Spinal cord (tissue), 10 donors: ENCODE results near the gene MSLN. TPM values are rescaled to one million over a fixed set of nuclear protein-coding genes. Genes with fewer than 3 reads are reported as not detected.

Experiments
- DNase-seq, 6 donors: peaks; one replicate each; pipeline versions ENCODE4 v3.0.0 to v3.0.0-alpha.2; 2013 to 2015; ENCODE audit warnings: low spot score in 6 of 6, low read depth in 4 of 6
- H3K27ac ChIP-seq: one replicate; pipeline ENCODE4 v1.5.1; 2013; ENCODE audit warnings: low read depth, low read length, control low read depth
- H3K27me3 ChIP-seq: one replicate; pipeline ENCODE4 v1.6.1; 2013; ENCODE audit warnings: low read length; ENCODE audit not compliant: control insufficient read depth, insufficient read depth
- H3K36me3 ChIP-seq: one replicate; pipeline ENCODE4 v1.6.1; 2013; ENCODE audit warnings: low read length; ENCODE audit not compliant: control insufficient read depth, insufficient read depth
- H3K4me1 ChIP-seq: one replicate; pipeline ENCODE4 v1.6.1; 2013; ENCODE audit warnings: low read length; ENCODE audit not compliant: control insufficient read depth, insufficient read depth
- H3K4me3 ChIP-seq: one replicate; pipeline ENCODE4 v1.5.1; 2013; ENCODE audit warnings: low read depth, low read length, control low read depth
- H3K9me3 ChIP-seq: one replicate; pipeline ENCODE4 v1.6.1; 2013; ENCODE audit warnings: low read length; ENCODE audit not compliant: control insufficient read depth, insufficient read depth
- WGBS: methylation state at CpG from one replicate; pipeline ENCODE4 v1.1.5; 2013; ENCODE audit warnings: missing lambda C conversion rate; ENCODE audit not compliant: insufficient coverage; 5-methylcytosine and 5-hydroxymethylcytosine counted together
- polyA plus RNA-seq, 2 donors: library from polyadenylated mRNA; unstranded; fragments of 120-200 nt; gene quantifications; one replicate each; pipeline ENCODE4 v1.2.1, GENCODE V29; 2013; ENCODE audit not compliant: insufficient read length in 2 of 2
- total RNA-seq, 2 donors: library from RNA; depleted of rRNA in 1 of 2; stranded (reverse); fragments of 120-200 nt in 1 of 2; fragments of >200 nt in 1 of 2; gene quantifications; one replicate each; pipeline versions ENCODE4 v1.2.3 to v1.2.4, GENCODE V29; 2013 to 2014
- donor health status: healthy.

Gene MSLN
- total and polyA plus RNA-seq, 4 donors = 0.24 to 0.83 (median 0.48) TPM

GRCh38 chr16:801584-802363 is 41.2 kb downstream of the MSLN start:
- no peak for DNase-seq
- Histone ChIP-seq H3K9me3 (no peaks in the 10 kb centered on the region), H3K36me3 (peaks cover 38% of the 10 kb centered on the region), H3K27me3 (peaks cover 47% of the 10 kb centered on the region), H3K27ac (no peak overlapping the region), H3K4me3 (no peak overlapping the region), H3K4me1 (peaks cover 17% of the 10 kb centered on the region)
- 56% methylated on average over 22 of the region's 22 CpGs for WGBS

- peaks cover 31% of the 10 kb centered on the region for H3K36me3 ChIP-seq
- H3K27ac ChIP-seq = no peak overlapping the region
- 69% methylated on average over 7 of the region's 7 CpGs for WGBS
- H3K4me1 ChIP-seq = peaks cover 22% of the 10 kb centered on the region
- H3K4me3 ChIP-seq = no peak overlapping the region
- no peaks in the 10 kb centered on the region for H3K9me3 ChIP-seq
- peaks cover 47% of the 10 kb centered on the region for H3K27me3 ChIP-seq
- no peak for DNase-seq
Measured at GRCh38 chr16:802461-802860, 41.9 kb downstream of the MSLN start.

- H3K4me1 ChIP-seq = peaks cover 24% of the 10 kb centered on the region
- no peak overlapping the region for H3K27ac ChIP-seq
- no peak for DNase-seq
- 71% methylated on average over 31 of the region's 33 CpGs for WGBS
- H3K36me3 ChIP-seq = peaks cover 24% of the 10 kb centered on the region
- peaks cover 45% of the 10 kb centered on the region for H3K27me3 ChIP-seq
- no peak overlapping the region for H3K4me3 ChIP-seq
- H3K9me3 ChIP-seq = no peaks in the 10 kb centered on the region
Measured at GRCh38 chr16:802914-803753, 42.6 kb downstream of the MSLN start.

GRCh38 chr16:803754-804080 is 43.2 kb downstream of the MSLN start:
- H3K4me3 ChIP-seq = no peak overlapping the region
- WGBS = 60% methylated on average over 1 of the region's 8 CpGs
- H3K9me3 ChIP-seq = no peaks in the 10 kb centered on the region
- no peak for DNase-seq
- H3K36me3 ChIP-seq = peaks cover 18% of the 10 kb centered on the region
- H3K4me1 ChIP-seq = peaks cover 30% of the 10 kb centered on the region
- H3K27me3 ChIP-seq = peaks cover 45% of the 10 kb centered on the region
- H3K27ac ChIP-seq = no peak overlapping the region

- peaks cover 35% of the 10 kb centered on the region for H3K4me1 ChIP-seq
- peaks cover 40% of the 10 kb centered on the region for H3K27me3 ChIP-seq
Measured at GRCh38 chr16:804193-805048, 43.9 kb downstream of the MSLN start.

GRCh38 chr16:805474-805873 is 44.9 kb downstream of the MSLN start:
- peaks cover 32% of the 10 kb centered on the region for H3K27me3 ChIP-seq
- peaks cover 11% of the 10 kb centered on the region for H3K36me3 ChIP-seq
- peaks cover 29% of the 10 kb centered on the region for H3K4me1 ChIP-seq
- H3K9me3 ChIP-seq = no peaks in the 10 kb centered on the region
- H3K4me3 ChIP-seq = no peak overlapping the region
- H3K27ac ChIP-seq = no peak overlapping the region
- 83% methylated on average over 17 of the region's 17 CpGs for WGBS
- no peak for DNase-seq

More at GRCh38 chr16:804193-805048, 43.9 kb downstream of the MSLN start:
- H3K9me3 ChIP-seq = no peaks in the 10 kb centered on the region
- no peak overlapping the region for H3K27ac ChIP-seq
- DNase-seq = no peak
- peaks cover 11% of the 10 kb centered on the region for H3K36me3 ChIP-seq
- H3K4me3 ChIP-seq = no peak overlapping the region
- WGBS = 67% methylated on average over 33 of the region's 33 CpGs

GRCh38 chr16:807347-808084 is 47.0 kb downstream of the MSLN start:
- peaks cover 11% of the 10 kb centered on the region for H3K27me3 ChIP-seq
- no peak overlapping the region for H3K27ac ChIP-seq
- WGBS = 9% methylated on average over 80 of the region's 80 CpGs

GRCh38 chr16:808085-808386 is 47.5 kb downstream of the MSLN start:
- Histone ChIP-seq H3K27me3 (peaks cover 8% of the 10 kb centered on the region), H3K9me3 (peaks cover 2% of the 10 kb centered on the region), H3K36me3 (peaks cover 19% of the 10 kb centered on the region), H3K27ac (no peak overlapping the region), H3K4me3 (peak overlapping the region; percentile 66), H3K4me1 (peaks cover 32% of the 10 kb centered on the region)
- DNase-seq = no peak
- WGBS = 23% methylated on average over 17 of the region's 19 CpGs

More at GRCh38 chr16:807347-808084, 47.0 kb downstream of the MSLN start:
- Histone ChIP-seq H3K4me1 (peaks cover 29% of the 10 kb centered on the region), H3K9me3 (peaks cover 2% of the 10 kb centered on the region), H3K4me3 (peak overlapping the region; percentile 66), H3K36me3 (peaks cover 19% of the 10 kb centered on the region)
- DNase-seq = peak; percentile 50 to 97 (median 78)
